HG03103 (cell line): Measurements from ENCODE around the gene SPP1.
"Not testable (repeated sequence)": the region's sequence is repeated elsewhere in the genome, so short reads cannot be mapped to it uniquely, and the experiment has no call there.

ENCODE experiments used
- ATAC-seq: cut with Tn5 transposase; IDR thresholded peaks from one replicate; pipeline ENCODE4 v1.9.1; 2021; ENCODE audit warnings: low read depth; ENCODE audit not compliant: unreplicated experiment

The SPP1 gene

GRCh38 chr4:88017516-88018297 lies 42.2 kb downstream of the SPP1 start:
- no peak for ATAC-seq

GRCh38 chr4:88018466-88018865 lies 43.0 kb downstream of the SPP1 start:
- ATAC-seq, result no peak

- ATAC-seq, result no peak
Measured at GRCh38 chr4:88021824-88022223, 46.3 kb downstream of the SPP1 start.

- no peak for ATAC-seq
Measured at GRCh38 chr4:88022289-88022688, 46.8 kb downstream of the SPP1 start.

GRCh38 chr4:88025868-88026661 lies 50.6 kb downstream of the SPP1 start:
- ATAC-seq, result not testable (repeated sequence)

GRCh38 chr4:88027611-88028608 lies 52.4 kb downstream of the SPP1 start:
- no peak for ATAC-seq

GRCh38 chr4:88028946-88029345 lies 53.4 kb downstream of the SPP1 start:
- no peak for ATAC-seq

GRCh38 chr4:88029556-88029955 lies 54.0 kb downstream of the SPP1 start:
- no peak for ATAC-seq

GRCh38 chr4:88030565-88031310 lies 55.2 kb downstream of the SPP1 start:
- ATAC-seq, result no peak
